Skeletal muscle tissue (tissue), 4 donors: ENCODE measurements around the gene ETV1. TPM values are rescaled to one million over a fixed set of nuclear protein-coding genes. Genes with fewer than 3 reads are reported as not detected.
A peak's percentile ranks its signal among the peaks of the same experiment; 100 is the strongest.
"Not testable (repeated sequence)": the region's sequence is repeated elsewhere in the genome, so short reads cannot be mapped to it uniquely, and the experiment has no call there.

Experiments used
- H3K27ac ChIP-seq: one replicate; pipeline ENCODE4 v1.7.0; 2013; ENCODE audit warnings: mild to moderate bottlenecking, low read depth, low read length, inconsistent platforms
- H3K27me3 ChIP-seq, 3 donors: one replicate each; pipeline ENCODE4 v1.7.0; 2013; ENCODE audit warnings: low read length in 3 of 3; ENCODE audit not compliant: control insufficient read depth in 3 of 3, insufficient read depth in 3 of 3
- H3K36me3 ChIP-seq, 3 donors: one replicate each; pipeline ENCODE4 v1.7.0; 2013; ENCODE audit warnings: low read length in 3 of 3; ENCODE audit not compliant: control insufficient read depth in 3 of 3, insufficient read depth in 3 of 3
- H3K4me1 ChIP-seq, 3 donors: one replicate each; pipeline ENCODE4 v1.7.0; 2013; ENCODE audit warnings: low read length in 3 of 3, mild to moderate bottlenecking in 3 of 3; ENCODE audit not compliant: control insufficient read depth in 3 of 3, insufficient read depth in 3 of 3
- H3K4me3 ChIP-seq, 3 donors: one replicate each; pipeline ENCODE4 v1.7.0; 2013; ENCODE audit warnings: low read length in 3 of 3
- H3K9ac ChIP-seq, 3 donors: one replicate each; pipeline ENCODE4 v1.7.0; 2013; ENCODE audit warnings: low read length in 3 of 3, mild to moderate bottlenecking in 3 of 3, moderate library complexity in 2 of 3, low read depth in 1 of 3
- H3K9me3 ChIP-seq, 3 donors: one replicate each; pipeline ENCODE4 v1.7.0; 2013; ENCODE audit warnings: low read length in 3 of 3; ENCODE audit not compliant: control insufficient read depth in 3 of 3
- total RNA-seq: library from RNA; depleted of rRNA; stranded (reverse); fragments of >200 nt; gene quantifications from one replicate; pipeline ENCODE4 v1.2.3, GENCODE V29; 2014
- donor health status: Osteomylitis.

Gene ETV1
- total RNA-seq, 1 donor from 2014 or later: 6.3 TPM

GRCh38 chr7:13947535-13947934 lies 41.9 kb downstream of the ETV1 start:
- Histone ChIP-seq H3K27ac (no peak overlapping the region), H3K9me3 (no peaks in the 10 kb centered on the region)

GRCh38 chr7:13946181-13946580 lies 43.3 kb downstream of the ETV1 start:
- H3K4me3 ChIP-seq: no peak overlapping the region

More at GRCh38 chr7:13947535-13947934, 41.9 kb downstream of the ETV1 start:
- no peak overlapping the region for H3K4me3 ChIP-seq
- H3K4me1 ChIP-seq: no peaks in the 10 kb centered on the region
- no peaks in the 10 kb centered on the region for H3K27me3 ChIP-seq
- no peak overlapping the region for H3K9ac ChIP-seq
- no peaks in the 10 kb centered on the region for H3K36me3 ChIP-seq

GRCh38 chr7:13945670-13946069 lies 43.8 kb downstream of the ETV1 start:
- H3K4me3 ChIP-seq: peak overlapping the region in 1 of 3 donors; percentile 32

More at GRCh38 chr7:13946181-13946580, 43.3 kb downstream of the ETV1 start:
- Histone ChIP-seq H3K9me3 (no peaks in the 10 kb centered on the region), H3K27me3 (no peaks in the 10 kb centered on the region), H3K36me3 (no peaks in the 10 kb centered on the region), H3K27ac (no peak overlapping the region), H3K9ac (no peak overlapping the region), H3K4me1 (no peaks in the 10 kb centered on the region)

GRCh38 chr7:13933536-13933935 lies 55.9 kb downstream of the ETV1 start:
- Histone ChIP-seq H3K27ac (no peak overlapping the region), H3K9ac (no peak overlapping the region), H3K4me1 (no peaks in the 10 kb centered on the region), H3K36me3 (no peaks in the 10 kb centered on the region), H3K9me3 (no peaks in the 10 kb centered on the region), H3K4me3 (no peak overlapping the region), H3K27me3 (no peaks in the 10 kb centered on the region)

More at GRCh38 chr7:13945670-13946069, 43.8 kb downstream of the ETV1 start:
- Histone ChIP-seq H3K27ac (no peak overlapping the region), H3K27me3 (no peaks in the 10 kb centered on the region), H3K9ac (no peak overlapping the region), H3K9me3 (no peaks in the 10 kb centered on the region), H3K4me1 (no peaks in the 10 kb centered on the region), H3K36me3 (no peaks in the 10 kb centered on the region)

- no peaks in the 10 kb centered on the region for H3K9me3 ChIP-seq
- H3K36me3 ChIP-seq: no peaks in the 10 kb centered on the region
- H3K27ac ChIP-seq: no peak overlapping the region
- H3K27me3 ChIP-seq: no peaks in the 10 kb centered on the region
- H3K4me1 ChIP-seq: no peaks in the 10 kb centered on the region
- no peak overlapping the region for H3K9ac ChIP-seq
- no peak overlapping the region for H3K4me3 ChIP-seq
Observed at GRCh38 chr7:13933091-13933490, 56.4 kb downstream of the ETV1 start.

- H3K36me3 ChIP-seq: no peaks in the 10 kb centered on the region
- no peak overlapping the region for H3K4me3 ChIP-seq
Observed at GRCh38 chr7:13932131-13932530, 57.3 kb downstream of the ETV1 start.

GRCh38 chr7:13921062-13921461 lies 68.4 kb downstream of the ETV1 start:
- Histone ChIP-seq H3K27ac (no peak overlapping the region), H3K4me3 (no peak overlapping the region)

More at GRCh38 chr7:13932131-13932530, 57.3 kb downstream of the ETV1 start:
- Histone ChIP-seq H3K27me3 (no peaks in the 10 kb centered on the region), H3K27ac (no peak overlapping the region), H3K9ac (no peak overlapping the region), H3K4me1 (no peaks in the 10 kb centered on the region), H3K9me3 (no peaks in the 10 kb centered on the region)

GRCh38 chr7:13920053-13920697 lies 69.3 kb downstream of the ETV1 start:
- no peaks in the 10 kb centered on the region for H3K27me3 ChIP-seq
- H3K4me3 ChIP-seq: no peak overlapping the region
- no peaks in the 10 kb centered on the region for H3K9me3 ChIP-seq
- no peak overlapping the region for H3K27ac ChIP-seq
- no peaks in the 10 kb centered on the region for H3K36me3 ChIP-seq
- H3K9ac ChIP-seq: no peak overlapping the region
- H3K4me1 ChIP-seq: peaks cover 0 to 7% (median 0%) of the 10 kb centered on the region in 3 donors

More at GRCh38 chr7:13921062-13921461, 68.4 kb downstream of the ETV1 start:
- H3K27me3 ChIP-seq: no peaks in the 10 kb centered on the region
- peaks cover 0 to 7% (median 0%) of the 10 kb centered on the region in 3 donors for H3K4me1 ChIP-seq
- no peaks in the 10 kb centered on the region for H3K9me3 ChIP-seq
- H3K9ac ChIP-seq: no peak overlapping the region
- H3K36me3 ChIP-seq: no peaks in the 10 kb centered on the region

- not testable (repeated sequence) for H3K27ac ChIP-seq, H3K9me3 ChIP-seq, H3K27me3 ChIP-seq, H3K36me3 ChIP-seq, H3K9ac ChIP-seq, H3K4me3 ChIP-seq, H3K4me1 ChIP-seq
Observed at GRCh38 chr7:13918333-13918732, 71.1 kb downstream of the ETV1 start.

GRCh38 chr7:13917103-13917502 lies 72.4 kb downstream of the ETV1 start:
- H3K4me1 ChIP-seq, H3K36me3 ChIP-seq, H3K9me3 ChIP-seq, H3K27ac ChIP-seq, H3K9ac ChIP-seq, H3K27me3 ChIP-seq, H3K4me3 ChIP-seq: not testable (repeated sequence)
